Measurements from ENCODE around the gene CCNG1. TPM values are rescaled to one million over a fixed set of nuclear protein-coding genes. Genes with fewer than 3 reads are reported as not detected.

Gene CCNG1
- total RNA-seq, 1 experiment from 2014 or later, result 117 TPM

DNA sequence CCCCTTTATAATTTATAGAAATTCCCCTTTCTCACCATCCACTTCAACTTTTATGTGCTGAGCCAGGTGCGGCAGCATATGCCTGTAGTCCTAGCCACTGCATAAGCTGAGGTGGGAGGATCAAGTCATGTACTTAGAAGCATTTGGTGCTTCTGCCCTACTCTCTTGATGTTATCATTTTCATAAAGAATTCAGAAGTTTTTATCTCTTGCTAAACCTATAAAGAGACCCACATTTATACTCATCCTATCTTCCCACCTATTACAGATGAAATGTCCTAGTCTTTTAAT, 41.5 kb downstream of the CCNG1 start:
- no TSS peak for BruUV-seq (replicated peaks)
- POLR2A ChIA-PET, result no interaction called here
- in situ Hi-C loops (cut with HindIII; ENCODE audit: low pct_unique_long_range_greater_than_20kb, low sequenced_read_pairs) (no loop called here), intact Hi-C loops (cut with micrococcal nuclease; ENCODE audit: unreplicated experiment) (no loop called here)
- TF ChIP-seq SIN3A (IDR thresholded peaks at IDR 0.05; ENCODE audit: borderline replicate concordance, insufficient read depth, low read depth, low read length), result no peak
- no peak for TF ChIP-seq POLR2AphosphoS5 (IDR thresholded peaks at IDR 0.05; ENCODE audit: low read depth, low read length)
- TF ChIP-seq, protein P1, sequence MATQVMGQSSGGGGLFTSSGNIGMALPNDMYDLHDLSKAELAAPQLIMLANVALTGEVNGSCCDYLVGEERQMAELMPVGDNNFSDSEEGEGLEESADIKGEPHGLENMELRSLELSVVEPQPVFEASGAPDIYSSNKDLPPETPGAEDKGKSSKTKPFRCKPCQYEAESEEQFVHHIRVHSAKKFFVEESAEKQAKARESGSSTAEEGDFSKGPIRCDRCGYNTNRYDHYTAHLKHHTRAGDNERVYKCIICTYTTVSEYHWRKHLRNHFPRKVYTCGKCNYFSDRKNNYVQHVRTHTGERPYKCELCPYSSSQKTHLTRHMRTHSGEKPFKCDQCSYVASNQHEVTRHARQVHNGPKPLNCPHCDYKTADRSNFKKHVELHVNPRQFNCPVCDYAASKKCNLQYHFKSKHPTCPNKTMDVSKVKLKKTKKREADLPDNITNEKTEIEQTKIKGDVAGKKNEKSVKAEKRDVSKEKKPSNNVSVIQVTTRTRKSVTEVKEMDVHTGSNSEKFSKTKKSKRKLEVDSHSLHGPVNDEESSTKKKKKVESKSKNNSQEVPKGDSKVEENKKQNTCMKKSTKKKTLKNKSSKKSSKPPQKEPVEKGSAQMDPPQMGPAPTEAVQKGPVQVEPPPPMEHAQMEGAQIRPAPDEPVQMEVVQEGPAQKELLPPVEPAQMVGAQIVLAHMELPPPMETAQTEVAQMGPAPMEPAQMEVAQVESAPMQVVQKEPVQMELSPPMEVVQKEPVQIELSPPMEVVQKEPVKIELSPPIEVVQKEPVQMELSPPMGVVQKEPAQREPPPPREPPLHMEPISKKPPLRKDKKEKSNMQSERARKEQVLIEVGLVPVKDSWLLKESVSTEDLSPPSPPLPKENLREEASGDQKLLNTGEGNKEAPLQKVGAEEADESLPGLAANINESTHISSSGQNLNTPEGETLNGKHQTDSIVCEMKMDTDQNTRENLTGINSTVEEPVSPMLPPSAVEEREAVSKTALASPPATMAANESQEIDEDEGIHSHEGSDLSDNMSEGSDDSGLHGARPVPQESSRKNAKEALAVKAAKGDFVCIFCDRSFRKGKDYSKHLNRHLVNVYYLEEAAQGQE (IDR thresholded peaks at IDR 0.05; ENCODE audit: insufficient read depth in 1 of 2, low read depth in 2 of 2, low read length in 1 of 2), result no peak
- TF ChIP-seq, protein P2, sequence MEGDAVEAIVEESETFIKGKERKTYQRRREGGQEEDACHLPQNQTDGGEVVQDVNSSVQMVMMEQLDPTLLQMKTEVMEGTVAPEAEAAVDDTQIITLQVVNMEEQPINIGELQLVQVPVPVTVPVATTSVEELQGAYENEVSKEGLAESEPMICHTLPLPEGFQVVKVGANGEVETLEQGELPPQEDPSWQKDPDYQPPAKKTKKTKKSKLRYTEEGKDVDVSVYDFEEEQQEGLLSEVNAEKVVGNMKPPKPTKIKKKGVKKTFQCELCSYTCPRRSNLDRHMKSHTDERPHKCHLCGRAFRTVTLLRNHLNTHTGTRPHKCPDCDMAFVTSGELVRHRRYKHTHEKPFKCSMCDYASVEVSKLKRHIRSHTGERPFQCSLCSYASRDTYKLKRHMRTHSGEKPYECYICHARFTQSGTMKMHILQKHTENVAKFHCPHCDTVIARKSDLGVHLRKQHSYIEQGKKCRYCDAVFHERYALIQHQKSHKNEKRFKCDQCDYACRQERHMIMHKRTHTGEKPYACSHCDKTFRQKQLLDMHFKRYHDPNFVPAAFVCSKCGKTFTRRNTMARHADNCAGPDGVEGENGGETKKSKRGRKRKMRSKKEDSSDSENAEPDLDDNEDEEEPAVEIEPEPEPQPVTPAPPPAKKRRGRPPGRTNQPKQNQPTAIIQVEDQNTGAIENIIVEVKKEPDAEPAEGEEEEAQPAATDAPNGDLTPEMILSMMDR (IDR thresholded peaks at IDR 0.05), result no peak
- no peak for TF ChIP-seq TCF7L2 (IDR thresholded peaks at IDR 0.05; ENCODE audit: low read depth, low read length)
- Histone ChIP-seq H3K4me3 (ENCODE audit: low read depth in 2 of 2, low read length in 2 of 2) (no peak overlapping the region), H3K4me1 (ENCODE audit: control insufficient read depth, insufficient read depth, low read length) (no peaks in the 10 kb centered on the region; the same call in 1 of the 2 replicates), H3K27me3 (ENCODE audit: control insufficient read depth, insufficient read depth, low read length) (no peaks in the 10 kb centered on the region), H3K9me3 (ENCODE audit: control insufficient read depth, insufficient read depth, low read depth, low read length) (no peaks in the 10 kb centered on the region), H3K36me3 (ENCODE audit: control insufficient read depth, insufficient read depth, low read length) (peaks cover 55% of the 10 kb centered on the region), H3K27ac (ENCODE audit: low read length) (no peak overlapping the region)
- ATAC-seq (no peak), DNase-seq (ENCODE audit: low read depth, low spot score) (no peak)
- CTCF ChIA-PET, result no interaction called here

DNA sequence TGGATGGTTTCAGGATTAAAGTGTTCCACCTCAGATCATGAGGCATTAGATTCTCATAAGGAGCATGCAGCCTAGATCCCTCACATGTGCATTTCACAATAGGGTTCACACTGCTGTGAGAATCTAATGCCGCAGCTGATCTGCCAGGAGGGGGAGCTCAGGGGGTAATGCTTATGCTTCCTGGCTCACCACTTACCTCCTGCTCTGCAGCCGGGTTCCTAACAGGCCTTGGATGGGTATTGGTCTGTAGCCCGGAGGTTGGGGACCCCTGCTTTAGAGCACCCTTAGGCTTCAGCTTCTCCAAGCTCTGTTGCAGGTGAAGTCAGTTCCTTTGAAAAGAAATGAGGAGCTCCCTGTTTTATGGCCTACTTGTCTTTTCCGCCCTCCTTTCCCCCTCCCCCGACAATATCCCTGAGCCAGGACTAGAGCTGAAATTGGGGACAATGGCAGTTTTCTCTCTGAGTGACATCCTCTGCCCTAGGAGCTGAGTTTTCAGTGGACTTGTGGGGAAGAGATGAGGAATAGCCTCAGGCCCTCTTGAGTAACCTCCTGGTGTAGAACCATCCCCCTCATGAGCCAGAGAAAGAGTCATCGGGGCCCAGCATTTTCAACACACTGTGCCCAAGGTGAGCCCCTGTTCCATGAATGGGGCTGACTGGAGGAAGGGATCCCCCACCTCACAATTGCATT, 51.8 kb downstream of the CCNG1 start:
- H3K27ac ChIP-seq (ENCODE audit: low read length), result no peak overlapping the region
- DNase-seq (ENCODE audit: low read depth, low spot score) (no peak), ATAC-seq (peak; percentile 75)
- BruUV-seq (replicated peaks), result no TSS peak
- intact Hi-C loops (cut with micrococcal nuclease; ENCODE audit: unreplicated experiment) (no loop called here), in situ Hi-C loops (cut with HindIII; ENCODE audit: low pct_unique_long_range_greater_than_20kb, low sequenced_read_pairs) (no loop called here)
- no peaks in the 10 kb centered on the region for H3K27me3 ChIP-seq (ENCODE audit: control insufficient read depth, insufficient read depth, low read length)
- H3K4me1 ChIP-seq (ENCODE audit: control insufficient read depth, insufficient read depth, low read length), result no peaks in the 10 kb centered on the region
- no peaks in the 10 kb centered on the region for H3K9me3 ChIP-seq (ENCODE audit: control insufficient read depth, insufficient read depth, low read depth, low read length)
- H3K36me3 ChIP-seq (ENCODE audit: control insufficient read depth, insufficient read depth, low read length), result peaks cover 24% of the 10 kb centered on the region
- ChIA-PET CTCF (no interaction called here), POLR2A (no interaction called here)
- TF ChIP-seq, protein P2 (IDR thresholded peaks at IDR 0.05), result peak; percentile 45
- no peak for TF ChIP-seq TCF7L2 (IDR thresholded peaks at IDR 0.05; ENCODE audit: low read depth, low read length)
- no peak overlapping the region for H3K4me3 ChIP-seq (ENCODE audit: low read depth in 2 of 2, low read length in 2 of 2)

Measured in Panc1 (cell line).